ENCODE measurements around the gene PKD1L1.
"Not testable (repeated sequence)": the region's sequence is repeated elsewhere in the genome, so short reads cannot be mapped to it uniquely, and the experiment has no call there.

PKD1L1 gene

GRCh38 chr7:47948141-47948790, at the start of gene PKD1L1:
Gene PKD1L1 (minus strand): TSS chr7:47948466. CDS start chr7:47948440, 26 bp downstream.
- no peaks in the 10 kb centered on the region for H3K9me3 ChIP-seq
- no peaks in the 10 kb centered on the region for H3K36me3 ChIP-seq
- no peaks in the 10 kb centered on the region for H3K27me3 ChIP-seq
- no peak within 1 kb of the TSS for H3K4me2 ChIP-seq
- no peak within 1 kb of the TSS for H3K4me3 ChIP-seq
- no peak within 1 kb of the TSS for H3K9ac ChIP-seq
- H3K27ac ChIP-seq: no peak within 1 kb of the TSS
- TF ChIP-seq Cebpa-rat (IDR thresholded peaks at IDR 0.05): no peak
- H3K4me1 ChIP-seq: peaks cover 5% of the 10 kb centered on the region
- H4K20me1 ChIP-seq: no peaks in the 10 kb centered on the region

- no peaks in the 10 kb centered on the region for H4K20me1 ChIP-seq
- no peaks in the 10 kb centered on the region for H3K9me3 ChIP-seq
- no peaks in the 10 kb centered on the region for H3K36me3 ChIP-seq
- TF ChIP-seq Cebpa-rat (IDR thresholded peaks at IDR 0.05): no peak
- H3K27ac ChIP-seq: peak overlapping the region; percentile 86
- H3K4me2 ChIP-seq: peak overlapping the region; percentile 76
- no peaks in the 10 kb centered on the region for H3K27me3 ChIP-seq
- peaks cover 18% of the 10 kb centered on the region for H3K4me1 ChIP-seq
- peak overlapping the region; percentile 77 for H3K9ac ChIP-seq
- H3K4me3 ChIP-seq: peak overlapping the region; percentile 67
Observed at GRCh38 chr7:47992446-47992845, 44.2 kb upstream of the PKD1L1 start.

- Histone ChIP-seq H3K9me3 (no peaks in the 10 kb centered on the region), H3K27me3 (no peaks in the 10 kb centered on the region), H3K36me3 (no peaks in the 10 kb centered on the region), H3K4me3 (peak overlapping the region; percentile 67), H4K20me1 (no peaks in the 10 kb centered on the region), H3K9ac (peak overlapping the region; percentile 77), H3K27ac (peak overlapping the region; percentile 86), H3K4me1 (peaks cover 18% of the 10 kb centered on the region), H3K4me2 (peak overlapping the region; percentile 76)
- no peak for TF ChIP-seq Cebpa-rat (IDR thresholded peaks at IDR 0.05)
Observed at GRCh38 chr7:47991741-47992311, 43.6 kb upstream of the PKD1L1 start.

- Histone ChIP-seq H3K4me2 (peak overlapping the region; percentile 76), H3K4me3 (peak overlapping the region; percentile 67), H3K9ac (peak overlapping the region; percentile 77)
Observed at GRCh38 chr7:47991270-47991669, 43.0 kb upstream of the PKD1L1 start.

GRCh38 chr7:47990592-47990991, 42.3 kb upstream of the PKD1L1 start:
- Histone ChIP-seq H3K27ac (no peak overlapping the region), H3K27me3 (no peaks in the 10 kb centered on the region), H3K4me3 (no peak overlapping the region), H3K4me2 (no peak overlapping the region), H3K4me1 (peaks cover 18% of the 10 kb centered on the region), H4K20me1 (no peaks in the 10 kb centered on the region), H3K9ac (no peak overlapping the region), H3K9me3 (no peaks in the 10 kb centered on the region), H3K36me3 (no peaks in the 10 kb centered on the region)
- no peak for TF ChIP-seq Cebpa-rat (IDR thresholded peaks at IDR 0.05)

More at GRCh38 chr7:47991270-47991669, 43.0 kb upstream of the PKD1L1 start:
- no peaks in the 10 kb centered on the region for H3K36me3 ChIP-seq
- H3K9me3 ChIP-seq: no peaks in the 10 kb centered on the region
- H3K27ac ChIP-seq: peak overlapping the region; percentile 86
- H4K20me1 ChIP-seq: no peaks in the 10 kb centered on the region
- H3K27me3 ChIP-seq: no peaks in the 10 kb centered on the region
- peaks cover 18% of the 10 kb centered on the region for H3K4me1 ChIP-seq
- no peak for TF ChIP-seq Cebpa-rat (IDR thresholded peaks at IDR 0.05)

- not testable (repeated sequence) for H3K4me3 ChIP-seq, H3K9ac ChIP-seq, H3K4me2 ChIP-seq, H3K9me3 ChIP-seq, H3K36me3 ChIP-seq, H3K27me3 ChIP-seq, H3K27ac ChIP-seq, H4K20me1 ChIP-seq
- peaks cover 18% of the 10 kb centered on the region for H3K4me1 ChIP-seq
Observed at GRCh38 chr7:47989607-47990400, 41.5 kb upstream of the PKD1L1 start.

GRCh38 chr7:47988496-47989386, 40.5 kb upstream of the PKD1L1 start:
- H3K4me3 ChIP-seq: no peak overlapping the region
- no peak overlapping the region for H3K9ac ChIP-seq
- H3K4me2 ChIP-seq: no peak overlapping the region
- no peak for TF ChIP-seq Cebpa-rat (IDR thresholded peaks at IDR 0.05)
- H3K9me3 ChIP-seq: no peaks in the 10 kb centered on the region
- H3K27ac ChIP-seq: no peak overlapping the region
- no peaks in the 10 kb centered on the region for H3K27me3 ChIP-seq
- H3K36me3 ChIP-seq: no peaks in the 10 kb centered on the region
- peaks cover 18% of the 10 kb centered on the region for H3K4me1 ChIP-seq
- no peaks in the 10 kb centered on the region for H4K20me1 ChIP-seq

GRCh38 chr7:47982610-47983009, 34.3 kb upstream of the PKD1L1 start:
- TF ChIP-seq Cebpa-rat (IDR thresholded peaks at IDR 0.05): no peak
- H3K4me1 ChIP-seq: peaks cover 19% of the 10 kb centered on the region
- no peaks in the 10 kb centered on the region for H3K9me3 ChIP-seq
- no peak overlapping the region for H3K4me2 ChIP-seq
- peaks cover 7% of the 10 kb centered on the region for H3K36me3 ChIP-seq
- H3K4me3 ChIP-seq: no peak overlapping the region
- H3K9ac ChIP-seq: no peak overlapping the region
- no peaks in the 10 kb centered on the region for H3K27me3 ChIP-seq
- no peak overlapping the region for H3K27ac ChIP-seq
- no peaks in the 10 kb centered on the region for H4K20me1 ChIP-seq

- H3K27me3 ChIP-seq, H3K9ac ChIP-seq, H3K27ac ChIP-seq, H3K4me3 ChIP-seq, H3K4me2 ChIP-seq, H4K20me1 ChIP-seq, H3K9me3 ChIP-seq: not testable (repeated sequence)
- Histone ChIP-seq H3K36me3 (peaks cover 27% of the 10 kb centered on the region), H3K4me1 (peaks cover 19% of the 10 kb centered on the region)
Observed at GRCh38 chr7:47980648-47981047, 32.4 kb upstream of the PKD1L1 start.
